ENCODE data around the gene DOK3.

Gene DOK3

GRCh38 chr5:177509381-177509951 is at the start of gene DOK3:
TSS of gene DOK3 (minus strand) at chr5:177509826. CDS start at chr5:177509540, 286 bp downstream.
- DNase-seq: no peak

GRCh38 chr5:177557796-177558195 is 48.2 kb upstream of the DOK3 start:
- DNase-seq: no peak

GRCh38 chr5:177557041-177557647 is 47.5 kb upstream of the DOK3 start:
- no peak for DNase-seq

- no peak for DNase-seq
Observed at GRCh38 chr5:177555665-177556064, 46.0 kb upstream of the DOK3 start.

GRCh38 chr5:177555228-177555627 is 45.6 kb upstream of the DOK3 start:
- DNase-seq: no peak

- DNase-seq: peak; percentile 96
Observed at GRCh38 chr5:177554474-177555111, 45.0 kb upstream of the DOK3 start, which contains the start of gene FAM193B. TSS of gene FAM193B (minus strand) at chr5:177554563. CDS start at chr5:177554458, 105 bp downstream.

- peak; percentile 51 for DNase-seq
Observed at GRCh38 chr5:177553671-177554429, 44.2 kb upstream of the DOK3 start.

GRCh38 chr5:177552839-177553455 is 43.3 kb upstream of the DOK3 start:
- DNase-seq: no peak

- no peak for DNase-seq
Observed at GRCh38 chr5:177550122-177550521, 40.5 kb upstream of the DOK3 start.

- no peak for DNase-seq
Observed at GRCh38 chr5:177548495-177548894, 38.9 kb upstream of the DOK3 start.

- DNase-seq: no peak
Observed at GRCh38 chr5:177547736-177548135, 38.1 kb upstream of the DOK3 start.

- DNase-seq: no peak
Observed at GRCh38 chr5:177546258-177546741, 36.7 kb upstream of the DOK3 start.

- DNase-seq: no peak
Observed at GRCh38 chr5:177545487-177546257, 36.0 kb upstream of the DOK3 start.

GRCh38 chr5:177542816-177543465 is 33.3 kb upstream of the DOK3 start:
- no peak for DNase-seq

- no peak for DNase-seq
Observed at GRCh38 chr5:177540438-177540837, 30.8 kb upstream of the DOK3 start.

- DNase-seq: no peak
Observed at GRCh38 chr5:177539411-177539810, 29.8 kb upstream of the DOK3 start.

- DNase-seq: no peak
Observed at GRCh38 chr5:177538876-177539275, 29.2 kb upstream of the DOK3 start.

GRCh38 chr5:177537389-177538361 is 28.0 kb upstream of the DOK3 start:
- no peak for DNase-seq

GRCh38 chr5:177536386-177536785 is 26.8 kb upstream of the DOK3 start:
- DNase-seq: no peak

- DNase-seq: no peak
Observed at GRCh38 chr5:177535125-177535524, 25.5 kb upstream of the DOK3 start.
